ENCODE measurements around the gene SCARB1. TPM values are rescaled to one million over a fixed set of nuclear protein-coding genes. Genes with fewer than 3 reads are reported as not detected.
A peak's percentile ranks its signal among the peaks of the same experiment; 100 is the strongest.

The SCARB1 gene
- total RNA-seq, 1 donor from 2014 or later, result 170 TPM

DNA sequence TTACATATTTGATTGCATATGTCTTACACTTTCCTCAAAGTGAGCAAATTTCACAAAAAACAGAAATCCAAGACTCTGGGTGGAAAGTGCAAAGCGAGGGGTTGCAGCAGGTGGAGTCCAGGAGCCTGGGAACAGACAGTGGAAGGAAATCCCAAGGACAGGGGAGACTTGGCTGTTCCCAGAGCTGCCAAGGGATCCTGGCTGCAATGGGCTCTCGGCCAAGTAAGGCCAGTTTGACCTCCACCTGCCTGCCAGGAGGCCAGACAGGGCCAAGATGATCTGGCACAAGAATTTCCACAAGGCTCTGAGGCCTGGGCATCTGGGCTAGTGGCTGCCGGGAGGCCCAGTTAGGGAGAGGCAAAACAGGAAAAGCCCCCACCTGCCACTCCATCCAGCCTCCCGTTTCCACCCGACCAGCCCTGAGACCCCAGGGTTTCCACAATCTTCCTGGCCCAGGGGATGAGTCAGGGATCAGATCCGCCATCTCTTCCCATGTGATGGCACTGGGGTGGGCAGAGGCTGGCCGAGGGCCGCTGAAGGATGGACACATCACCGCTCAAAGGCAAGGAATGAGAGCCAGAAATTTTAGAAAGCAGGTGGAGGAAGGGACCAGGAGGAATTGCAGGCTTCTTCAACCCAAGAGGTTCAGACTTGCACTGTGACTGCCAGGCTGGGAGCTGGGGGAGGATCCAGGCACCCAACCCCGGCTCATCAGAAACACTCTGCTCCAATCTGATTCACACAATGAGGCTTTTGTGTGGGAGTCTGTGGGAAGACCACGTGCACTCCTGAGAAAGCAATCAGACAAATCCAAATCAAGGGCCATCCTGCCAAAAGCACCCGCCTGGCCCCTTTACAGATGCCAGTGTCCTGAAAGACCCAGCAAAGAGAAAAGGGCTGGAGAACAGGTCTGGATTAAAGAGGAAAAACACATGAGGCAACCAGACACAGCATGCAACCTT, 16.3 kb downstream of the SCARB1 start:
- DNase-seq (ENCODE audit: low spot score), result peak; percentile 82
- ATAC-seq, result peak; percentile 78

DNA sequence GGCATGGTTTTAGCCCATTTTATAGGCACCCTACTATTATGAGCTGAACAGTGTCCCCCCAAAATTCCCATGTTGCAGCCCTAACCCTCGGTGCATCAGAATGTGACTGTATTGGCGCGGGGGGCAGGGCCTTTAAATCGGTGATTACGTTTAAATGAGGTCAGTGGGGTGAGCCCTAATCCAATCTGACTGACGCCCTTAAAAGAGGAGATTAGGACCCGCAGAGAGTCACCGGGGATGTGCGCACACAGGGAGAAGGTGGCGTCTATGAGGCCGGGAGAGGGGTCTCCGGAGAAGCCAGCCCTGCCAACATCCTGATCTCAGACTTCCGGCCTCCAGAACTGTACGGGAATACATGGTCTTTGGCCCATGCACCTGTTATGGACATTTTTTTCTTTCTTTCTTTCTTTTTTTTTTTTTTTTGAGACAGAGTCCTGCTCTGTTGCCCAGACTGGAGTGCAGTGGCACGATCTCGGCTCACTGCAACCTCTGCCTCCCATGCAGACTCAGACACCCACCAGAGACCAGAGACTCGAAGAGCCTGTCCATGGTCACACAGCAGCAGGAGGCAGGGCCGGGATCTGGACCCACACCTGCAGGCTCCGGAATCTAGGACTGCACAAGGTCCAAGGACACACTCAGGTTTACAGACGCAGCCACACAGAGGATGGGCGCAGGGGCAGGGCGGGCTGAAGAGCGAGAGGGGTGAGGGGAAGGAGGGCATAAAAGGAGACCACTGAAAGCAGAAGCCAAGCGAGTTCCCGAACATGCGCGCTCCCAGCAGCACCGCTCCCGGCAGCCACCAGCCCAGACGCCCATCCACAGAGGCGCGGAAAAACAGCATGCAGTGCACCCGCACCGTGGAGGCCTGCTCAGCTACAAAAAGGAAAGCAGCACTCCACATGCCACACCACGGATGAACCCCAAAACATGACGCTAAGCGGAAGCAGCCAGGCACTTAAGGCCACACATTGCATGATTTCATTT, 19.0 kb downstream of the SCARB1 start:
- DNase-seq (ENCODE audit: low spot score), result no peak
- ATAC-seq, result no peak

DNA sequence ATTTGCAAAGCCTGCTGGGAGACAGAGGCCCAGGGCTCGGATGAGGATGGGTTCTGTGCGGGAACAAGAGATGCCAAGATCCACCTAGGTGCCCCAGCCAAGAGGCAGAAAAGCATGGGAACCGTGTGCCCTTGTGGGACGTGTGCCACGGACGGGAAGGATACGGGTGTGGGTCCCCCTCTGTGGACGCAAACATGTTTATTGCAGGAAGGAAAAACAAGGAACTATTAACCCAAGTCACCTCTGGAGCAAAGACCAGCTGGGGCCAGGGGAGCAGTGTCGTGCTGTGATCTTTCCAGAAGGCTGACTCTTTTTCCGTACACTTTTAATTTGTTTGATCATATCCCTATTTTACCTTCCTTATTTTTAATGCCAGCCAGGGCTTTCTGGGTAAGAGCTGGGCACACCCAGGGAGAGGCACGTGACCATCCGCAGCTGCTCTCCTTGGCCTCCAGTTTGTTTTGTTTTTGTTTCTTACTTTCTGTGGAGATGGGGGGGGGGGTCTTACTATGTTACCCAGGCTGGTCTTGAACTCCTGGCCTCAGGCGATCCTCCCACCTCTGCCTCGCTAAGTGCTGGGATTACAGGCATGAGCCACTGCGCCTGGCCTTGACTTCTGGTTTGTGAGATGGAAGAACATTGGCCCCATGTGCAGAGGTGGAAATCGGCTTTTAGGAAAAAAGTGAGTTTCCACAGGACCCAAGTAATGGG, 20.7 kb downstream of the SCARB1 start:
- DNase-seq (ENCODE audit: low spot score) (no peak), ATAC-seq (no peak)

DNA sequence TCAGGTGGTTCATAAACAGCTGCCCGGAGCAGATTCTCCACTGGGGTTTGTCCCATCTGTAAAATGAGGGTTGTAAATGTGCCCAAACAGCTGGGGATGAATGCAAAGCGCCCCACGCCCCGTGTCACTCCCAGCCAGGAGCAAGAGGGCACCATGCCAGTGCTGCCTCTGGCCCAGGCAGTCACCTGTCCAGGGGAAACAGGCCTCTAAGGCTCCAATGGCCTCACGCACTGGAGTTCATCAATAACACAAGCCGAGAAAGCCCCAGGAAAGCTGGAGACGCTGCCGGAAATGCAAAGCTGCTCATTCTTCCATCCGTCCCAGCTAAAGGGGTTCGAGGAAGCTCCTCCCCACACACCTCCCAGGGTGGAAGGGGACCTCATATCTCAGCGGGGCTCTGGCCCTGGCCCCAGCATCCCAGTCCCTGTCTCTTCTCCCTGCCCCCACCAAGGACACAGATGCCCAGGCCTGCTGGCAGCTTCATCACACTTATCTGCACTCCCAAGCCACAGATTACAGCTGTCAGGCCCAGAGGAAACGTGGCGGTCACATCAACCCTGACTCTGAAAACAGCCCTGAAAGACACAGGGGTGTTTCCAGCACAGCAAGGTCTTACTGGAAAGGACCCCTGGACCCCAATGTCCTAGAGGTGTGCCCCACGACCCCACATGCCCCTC, 21.5 kb downstream of the SCARB1 start:
- ATAC-seq (peak; percentile 57), DNase-seq (ENCODE audit: low spot score) (peak; percentile 76)

DNA sequence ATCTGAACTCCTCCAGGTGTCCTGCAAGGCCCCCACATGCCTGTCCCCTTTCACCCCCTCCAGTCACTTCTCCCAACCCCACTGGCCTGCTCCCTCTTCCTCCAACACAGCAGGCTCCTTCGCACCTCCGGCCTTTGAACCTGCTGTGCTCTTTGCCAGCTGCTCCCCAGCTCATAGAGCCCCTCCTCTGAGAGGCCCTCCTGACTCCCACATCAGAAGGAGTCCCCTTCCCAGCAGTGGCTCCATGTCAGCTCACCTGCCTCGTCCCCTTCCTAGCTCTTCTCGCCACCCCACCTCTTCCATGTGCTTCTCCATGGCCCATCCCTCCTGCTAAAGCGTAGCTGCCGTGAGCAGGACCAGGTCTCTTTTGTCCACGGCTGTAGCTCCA, 22.1 kb downstream of the SCARB1 start:
- no peak for ATAC-seq

DNA sequence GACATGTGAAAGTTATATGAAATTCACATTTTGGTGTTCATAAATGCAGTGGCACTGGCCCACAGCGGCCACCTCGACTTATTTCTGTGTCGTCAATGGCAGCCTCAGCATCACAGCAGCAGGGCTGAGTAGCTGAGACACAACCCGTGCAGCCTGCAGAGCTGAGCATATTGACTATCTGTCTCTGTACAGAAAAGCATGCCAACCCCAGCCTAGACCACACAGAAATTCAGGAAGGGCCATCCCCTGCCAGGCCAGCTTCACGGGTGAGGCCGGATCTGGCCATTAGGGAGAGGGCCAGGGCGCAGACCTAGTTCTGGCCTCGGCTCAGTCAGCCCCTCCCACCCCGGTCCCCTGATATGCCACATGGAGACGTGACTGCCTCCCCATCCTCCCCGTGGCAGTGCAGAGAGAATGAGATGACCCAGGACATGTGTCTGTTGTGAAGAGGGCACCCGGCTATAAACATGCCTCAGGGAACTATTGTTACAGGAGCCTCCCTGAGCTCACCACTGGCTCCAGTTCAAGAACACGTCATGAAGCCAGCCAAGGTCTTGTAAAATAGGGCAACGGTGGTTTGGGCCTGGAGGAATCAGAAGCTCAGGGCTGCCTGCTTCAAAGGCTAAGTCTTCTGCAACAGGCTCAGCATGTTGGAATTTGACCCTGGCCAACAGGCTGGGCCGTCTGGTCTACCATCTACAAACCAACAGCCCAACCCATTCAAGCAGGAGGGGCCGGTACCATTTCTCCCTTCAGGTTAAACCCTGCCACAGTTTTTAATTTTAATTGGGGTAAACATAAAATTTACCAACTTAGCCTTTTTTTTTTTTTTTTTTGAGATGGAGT, 25.5 kb downstream of the SCARB1 start:
- ATAC-seq, result peak; percentile 79
- DNase-seq (ENCODE audit: low spot score), result peak; percentile 95

More for the DNA sequence above, 22.1 kb downstream of the SCARB1 start:
- no peak for DNase-seq (ENCODE audit: low spot score)

DNA sequence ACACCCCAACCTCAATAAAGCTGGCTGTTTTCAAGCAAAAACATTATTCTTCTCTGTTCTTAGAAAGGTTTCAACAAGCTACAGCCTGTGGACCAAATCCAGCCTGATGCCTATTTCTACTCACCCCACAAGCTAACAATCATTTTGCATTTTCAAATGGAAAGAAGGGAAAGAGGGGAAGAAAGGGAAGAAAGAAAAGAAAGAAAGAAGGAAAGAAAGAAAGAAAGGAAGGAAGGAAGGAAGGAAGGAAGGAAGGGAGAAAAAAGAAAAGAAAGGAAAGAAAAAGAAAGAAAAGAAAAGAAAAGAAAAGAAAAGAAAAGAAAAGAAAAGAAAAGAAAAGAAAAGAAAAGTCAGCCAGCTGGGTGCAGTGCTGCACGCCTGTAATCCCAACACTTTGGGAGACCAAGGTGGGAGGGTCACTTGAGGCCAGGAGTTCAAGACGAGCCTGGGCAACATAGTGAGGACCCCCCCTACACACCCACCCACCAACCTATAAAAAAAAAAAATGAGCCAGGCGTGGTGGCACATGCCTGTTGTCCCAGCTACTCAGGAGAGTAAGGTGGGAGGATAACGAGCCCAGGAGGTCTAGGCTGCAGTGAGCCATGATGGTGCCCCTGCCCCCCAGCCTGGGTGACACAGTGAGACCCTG, 26.3 kb downstream of the SCARB1 start:
- no peak for ATAC-seq
- no peak for DNase-seq (ENCODE audit: low spot score)

DNA sequence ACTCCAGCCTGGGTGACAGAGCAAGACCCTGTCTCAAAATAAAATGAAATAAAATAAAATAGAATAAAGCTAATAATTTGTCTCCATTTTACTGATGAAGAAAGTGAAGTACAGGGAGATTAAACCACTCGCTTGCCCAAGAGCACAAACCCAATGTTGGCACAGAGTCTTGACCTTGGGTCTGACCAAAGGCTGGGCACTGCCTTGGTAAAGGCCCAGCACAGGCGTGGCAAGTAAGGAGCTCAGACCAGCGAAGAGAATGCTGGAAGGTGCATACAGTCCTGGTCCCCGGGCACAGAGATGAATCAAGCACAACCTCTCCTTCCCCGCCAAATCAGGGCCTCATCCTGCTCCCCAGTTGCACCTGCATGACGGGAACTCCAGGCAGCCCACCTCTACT, 26.9 kb downstream of the SCARB1 start:
- peak; percentile 5 for ATAC-seq
- no peak for DNase-seq (ENCODE audit: low spot score)

DNA sequence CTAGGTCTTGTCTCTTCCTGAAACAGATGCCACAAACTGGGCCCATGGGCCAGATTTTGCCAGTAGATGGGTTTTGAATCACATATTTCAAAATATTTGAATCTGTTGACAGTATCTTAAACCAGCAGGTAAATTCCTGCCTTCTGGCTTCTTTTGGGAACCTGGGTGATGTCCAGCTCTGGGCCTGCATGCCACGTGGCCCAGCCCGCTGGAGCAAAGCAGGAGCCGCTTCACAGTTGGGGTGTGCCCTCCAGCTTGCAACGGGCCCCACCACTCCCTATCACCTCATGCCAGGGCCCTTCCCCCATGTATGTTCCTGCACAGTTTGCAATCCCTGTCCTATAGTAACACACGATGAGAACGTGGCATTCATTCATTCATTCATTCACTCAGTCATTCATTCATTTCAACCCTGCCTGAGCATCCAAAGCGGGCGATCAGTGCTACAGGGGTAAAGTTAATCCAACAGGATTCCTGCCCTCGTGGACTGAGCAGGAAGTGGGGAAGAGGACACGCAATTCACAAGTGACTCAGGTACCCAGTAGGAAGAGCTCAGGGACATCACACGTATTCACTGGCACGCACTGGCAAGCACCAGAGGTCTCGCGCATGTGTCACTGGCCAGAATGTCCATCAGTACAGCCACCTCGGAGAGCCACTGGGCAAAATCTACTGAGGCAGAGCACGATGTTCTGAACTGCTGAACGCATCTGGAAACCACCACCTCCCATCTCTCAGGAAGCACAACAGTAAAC, 27.8 kb downstream of the SCARB1 start:
- DNase-seq (ENCODE audit: low spot score) (no peak), ATAC-seq (no peak)

DNA sequence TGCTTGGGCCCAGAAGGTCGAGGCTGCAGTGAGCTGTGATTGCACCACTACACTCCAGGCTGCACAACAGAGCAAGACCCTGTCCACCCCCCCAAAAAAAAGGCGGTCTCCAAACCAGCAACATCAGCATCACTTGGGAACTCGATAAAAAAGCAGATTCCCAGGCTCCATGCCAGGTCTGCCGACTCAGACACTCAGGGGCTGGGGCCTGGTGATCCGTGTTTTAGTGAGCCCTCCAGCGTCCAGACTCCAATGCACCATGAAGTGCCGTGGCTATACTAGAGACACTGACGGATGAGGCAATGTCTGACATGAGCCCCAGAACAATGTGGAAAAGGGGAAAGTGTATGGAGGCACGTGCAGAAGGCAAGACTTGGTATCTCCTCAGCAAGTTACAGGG, 28.8 kb downstream of the SCARB1 start:
- ATAC-seq (no peak), DNase-seq (ENCODE audit: low spot score) (no peak)

DNA sequence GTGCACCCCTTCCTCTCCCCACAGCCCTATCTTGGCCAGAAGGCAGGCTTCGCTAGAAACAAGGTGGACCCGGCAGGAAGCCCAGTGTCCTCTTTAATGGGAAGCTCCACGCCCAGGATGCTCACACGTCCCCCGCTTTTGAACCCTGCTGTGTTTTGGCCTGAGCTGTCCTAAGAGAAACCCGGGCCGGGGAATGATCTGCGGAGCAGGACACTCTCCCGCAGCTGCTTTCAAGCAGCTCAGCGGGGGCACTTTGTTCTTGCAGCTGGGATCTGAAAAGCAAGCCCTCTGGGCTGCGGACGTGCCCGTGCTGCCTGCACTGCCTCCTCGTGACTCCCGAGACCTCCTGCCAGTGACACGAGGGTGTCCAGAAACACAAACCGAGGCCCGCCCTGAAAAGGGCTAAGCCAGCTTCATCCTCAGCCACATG, 30.0 kb downstream of the SCARB1 start:
- ATAC-seq (no peak), DNase-seq (ENCODE audit: low spot score) (no peak)

DNA sequence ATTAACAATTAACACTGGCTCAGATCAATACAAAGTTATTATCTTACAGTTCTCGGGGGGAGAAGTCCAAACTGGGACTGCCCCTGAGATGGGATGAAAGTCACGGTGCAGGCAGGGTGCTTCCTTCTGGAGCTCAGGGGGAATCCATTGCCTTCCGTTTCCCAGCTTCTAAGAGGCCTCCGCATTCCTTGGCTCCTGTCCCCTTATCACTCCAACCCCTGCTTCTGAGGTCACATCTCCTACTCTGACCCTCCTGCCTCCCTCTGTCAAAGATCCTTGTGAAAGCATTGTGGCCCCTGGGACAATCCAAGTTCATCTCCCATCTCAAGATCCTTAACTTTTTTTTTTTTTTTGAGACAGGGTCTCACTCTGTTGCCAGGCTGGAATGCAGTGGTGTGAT, 30.8 kb downstream of the SCARB1 start:
- DNase-seq (ENCODE audit: low spot score) (no peak), ATAC-seq (no peak)

DNA sequence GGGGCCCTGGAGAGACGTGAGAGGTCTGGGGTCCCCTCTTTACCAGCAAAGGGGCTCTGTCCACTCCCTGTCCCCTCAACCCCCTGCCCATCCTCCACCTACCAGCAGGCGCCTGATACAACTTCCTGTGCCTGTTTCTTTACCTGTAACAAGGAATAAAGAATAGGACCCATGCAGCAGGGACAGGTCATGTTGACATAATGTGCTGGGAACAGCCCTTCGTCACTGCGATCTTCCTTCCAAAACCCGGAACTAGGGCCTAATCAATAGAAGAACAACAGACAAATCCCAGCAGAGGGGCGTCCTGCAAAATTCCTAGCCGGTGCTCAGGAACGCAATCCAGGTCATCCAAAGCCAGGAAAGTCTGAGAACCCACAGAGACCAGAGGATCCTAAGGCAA, 32.1 kb downstream of the SCARB1 start:
- DNase-seq (ENCODE audit: low spot score), result no peak
- peak; percentile 41 for ATAC-seq

DNA sequence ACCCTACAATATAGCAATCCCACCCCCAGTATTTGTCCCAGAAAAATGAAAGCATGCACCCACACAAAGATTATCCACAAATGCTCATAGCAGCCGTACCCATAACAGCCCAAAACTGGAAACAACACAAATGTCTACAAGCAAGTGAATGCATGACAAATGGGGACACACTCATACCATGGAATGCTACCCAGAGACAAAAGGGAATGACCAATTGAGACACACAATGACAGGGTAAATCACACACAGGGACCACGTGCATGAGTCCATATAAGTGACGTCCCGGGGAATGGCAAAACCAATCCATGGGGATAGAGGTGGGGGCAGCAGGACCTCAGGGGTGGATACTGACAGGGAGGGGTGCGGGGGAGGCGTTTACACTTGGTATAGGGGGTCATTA, 33.4 kb downstream of the SCARB1 start:
- DNase-seq (ENCODE audit: low spot score), result no peak
- no peak for ATAC-seq

DNA sequence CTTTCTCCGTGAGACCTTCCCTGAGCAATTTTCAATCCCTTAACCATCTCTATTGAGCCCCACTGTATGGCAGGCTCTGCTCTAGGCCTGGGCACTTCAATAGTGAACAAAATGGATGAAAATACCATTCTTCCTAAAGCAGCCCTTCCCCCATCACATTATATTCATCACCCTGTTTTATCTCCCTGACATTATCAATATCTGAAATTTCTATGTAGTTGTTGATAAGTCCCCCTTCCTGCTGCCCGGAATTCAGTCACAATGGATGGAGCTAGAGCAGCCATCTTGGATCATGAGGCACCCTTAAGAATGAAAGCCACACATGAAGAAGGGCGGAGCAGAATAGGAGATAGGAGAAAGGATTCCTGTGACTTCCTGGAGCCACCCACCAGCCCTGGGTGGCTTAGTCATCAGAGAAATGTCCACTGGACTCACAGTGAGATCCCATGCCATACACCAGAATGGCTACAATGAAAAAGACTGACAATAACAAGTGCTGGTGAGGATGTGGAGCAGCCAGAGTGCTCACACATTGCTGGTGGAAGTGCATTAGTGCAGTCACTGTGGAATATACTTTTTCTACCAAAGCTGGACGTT, 33.9 kb downstream of the SCARB1 start:
- no peak for ATAC-seq
- no peak for DNase-seq (ENCODE audit: low spot score)

DNA sequence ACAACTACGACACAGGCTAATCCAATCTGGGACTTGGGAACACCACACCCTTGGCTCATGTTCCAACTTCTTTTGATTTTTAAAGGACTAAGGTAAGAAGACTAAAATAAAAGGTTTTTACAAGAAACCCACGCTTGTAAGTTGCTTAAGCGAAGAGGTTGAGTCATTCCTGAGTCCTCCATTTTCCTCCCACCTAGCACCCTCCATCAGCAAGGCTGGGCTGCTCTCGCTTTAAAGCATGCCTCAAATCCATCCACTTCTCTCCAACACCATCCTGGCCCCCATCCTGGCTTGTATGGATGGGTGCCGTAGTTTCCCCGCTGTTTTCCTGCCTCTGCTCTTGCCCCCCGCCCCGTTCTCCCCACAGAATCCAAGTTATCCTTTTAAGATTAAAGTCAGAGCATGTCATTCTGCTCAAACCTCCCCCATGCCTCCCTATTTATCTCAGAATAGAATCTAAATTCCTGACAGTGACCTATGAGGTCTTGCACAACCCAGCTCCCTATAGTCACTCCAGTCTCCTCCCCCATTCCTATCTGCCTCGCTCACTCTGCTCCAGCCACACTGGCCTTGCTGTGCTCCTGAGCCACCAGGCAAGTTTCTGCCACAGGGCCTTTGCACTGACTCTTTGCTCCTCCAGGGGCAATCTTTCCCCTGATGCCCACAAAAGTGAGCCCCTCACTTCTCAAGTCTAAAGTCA, 34.5 kb downstream of the SCARB1 start:
- ATAC-seq (peak; percentile 43), DNase-seq (ENCODE audit: low spot score) (peak; percentile 70)

Data from left lobe of liver (tissue), 2 donors.